NCI-H2029 treated with DMSO at 0.1 percent for 48 hours (cell line): ENCODE measurements around the gene GPN1.
"Not testable (repeated sequence)": the region's sequence is repeated elsewhere in the genome, so short reads cannot be mapped to it uniquely, and the experiment has no call there.

Experiments used
- DNase-seq: peaks from one replicate; lab custom pipeline; 2025; lab: John Stamatoyannopoulos, UW

The GPN1 gene

GRCh38 chr2:27672723-27673486 is 44.1 kb downstream of the GPN1 start:
- DNase-seq, result no peak

GRCh38 chr2:27680571-27680970 is 51.7 kb downstream of the GPN1 start:
- DNase-seq, result no peak

GRCh38 chr2:27681841-27682240 is 53.0 kb downstream of the GPN1 start:
- no peak for DNase-seq

GRCh38 chr2:27682334-27682771 is 53.5 kb downstream of the GPN1 start:
- DNase-seq, result not testable (repeated sequence)

GRCh38 chr2:27683390-27684071 is 54.7 kb downstream of the GPN1 start:
- DNase-seq, result peak; percentile 91

- not testable (repeated sequence) for DNase-seq
Measured at GRCh38 chr2:27685006-27685405, 56.2 kb downstream of the GPN1 start.

- DNase-seq, result no peak
Measured at GRCh38 chr2:27685577-27685976, 56.7 kb downstream of the GPN1 start.

GRCh38 chr2:27687232-27687631 is 58.4 kb downstream of the GPN1 start:
- DNase-seq, result no peak

GRCh38 chr2:27689424-27689823 is 60.6 kb downstream of the GPN1 start:
- DNase-seq, result no peak

- DNase-seq, result no peak
Measured at GRCh38 chr2:27690052-27690451, 61.2 kb downstream of the GPN1 start.

- no peak for DNase-seq
Measured at GRCh38 chr2:27697660-27698059, 68.8 kb downstream of the GPN1 start.
